ENCODE measurements around the gene NUP155.
"Not testable (repeated sequence)": the region's sequence is repeated elsewhere in the genome, so short reads cannot be mapped to it uniquely, and the experiment has no call there.

NUP155 gene

GRCh38 chr5:37370864-37371726 is at the start of gene NUP155:
Gene NUP155, minus strand, starts transcription at chr5:37371106. Its CDS starts 129 bp downstream, at chr5:37370977.
- DNase-seq: peak; percentile 91

GRCh38 chr5:37417347-37417746 is 46.4 kb upstream of the NUP155 start:
- DNase-seq: no peak

- not testable (repeated sequence) for DNase-seq
Observed at GRCh38 chr5:37415456-37415855, 44.5 kb upstream of the NUP155 start.

- DNase-seq: no peak
Observed at GRCh38 chr5:37412515-37412914, 41.6 kb upstream of the NUP155 start.

- no peak for DNase-seq
Observed at GRCh38 chr5:37400501-37400900, 29.6 kb upstream of the NUP155 start.

- no peak for DNase-seq
Observed at GRCh38 chr5:37396352-37396751, 25.4 kb upstream of the NUP155 start.

GRCh38 chr5:37391591-37391990 is 20.7 kb upstream of the NUP155 start:
- no peak for DNase-seq

GRCh38 chr5:37379100-37379628 is 8.3 kb upstream of the NUP155 start, which contains the start of gene WDR70:
Gene WDR70, plus strand, starts transcription at chr5:37379318. Its CDS starts 50 bp downstream, at chr5:37379368.
- peak; percentile 85 for DNase-seq

GRCh38 chr5:37378066-37378465 is 7.2 kb upstream of the NUP155 start:
- not testable (repeated sequence) for DNase-seq

GRCh38 chr5:37375091-37375490 is 4.2 kb upstream of the NUP155 start:
- DNase-seq: no peak

GRCh38 chr5:37370550-37370863 is 399 bp downstream of the NUP155 start:
- DNase-seq: no peak

- DNase-seq: no peak
Observed at GRCh38 chr5:37355161-37355560, 15.7 kb downstream of the NUP155 start.

- not testable (repeated sequence) for DNase-seq
Observed at GRCh38 chr5:37342741-37343140, 28.2 kb downstream of the NUP155 start.

- not testable (repeated sequence) for DNase-seq
Observed at GRCh38 chr5:37334754-37335153, 36.2 kb downstream of the NUP155 start.

GRCh38 chr5:37326536-37326935 is 44.4 kb downstream of the NUP155 start:
- no peak for DNase-seq

- DNase-seq: no peak
Observed at GRCh38 chr5:37323607-37324006, 47.3 kb downstream of the NUP155 start.

- no peak for DNase-seq
Observed at GRCh38 chr5:37319037-37319782, 51.7 kb downstream of the NUP155 start.

- no peak for DNase-seq
Observed at GRCh38 chr5:37316027-37316426, 54.9 kb downstream of the NUP155 start.

GRCh38 chr5:37310360-37310759 is 60.5 kb downstream of the NUP155 start:
- no peak for DNase-seq

- DNase-seq: no peak
Observed at GRCh38 chr5:37308793-37309192, 62.1 kb downstream of the NUP155 start.

GRCh38 chr5:37304888-37305287 is 66.0 kb downstream of the NUP155 start:
- no peak for DNase-seq

GRCh38 chr5:37296313-37296712 is 74.6 kb downstream of the NUP155 start:
- not testable (repeated sequence) for DNase-seq

- DNase-seq: no peak
Observed at GRCh38 chr5:37283214-37283820, 87.6 kb downstream of the NUP155 start.

Data from CD4-positive, alpha-beta T cell treated with Interleukin-17A for 4 hours (primary cell).